Measurements from ENCODE around the gene RBM4B. TPM values are rescaled to one million over a fixed set of nuclear protein-coding genes. Genes with fewer than 3 reads are reported as not detected.

The RBM4B gene
- total RNA-seq, 1 donor from 2014 or later: 61.2 TPM

DNA sequence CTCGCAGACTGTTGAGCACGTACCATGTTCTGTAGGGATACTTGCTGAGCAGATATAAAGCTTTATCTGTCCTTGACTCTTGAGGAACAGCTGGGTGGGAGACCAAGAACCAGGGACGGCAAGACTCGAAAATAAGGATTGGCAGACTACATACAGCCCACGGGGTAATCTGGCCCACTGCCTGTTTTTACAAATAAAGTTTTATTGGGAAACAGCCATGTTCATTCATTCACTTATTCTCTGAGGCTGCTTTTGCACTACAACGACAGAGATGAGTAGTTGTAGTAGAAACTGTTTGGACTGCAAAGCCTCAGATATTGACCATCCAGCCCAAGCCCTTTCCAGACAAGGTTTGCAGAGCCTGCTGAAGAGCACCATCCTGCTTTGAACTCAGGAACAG, 20.3 kb upstream of the RBM4B start:
- peak overlapping the region; percentile 24 for H3K27ac Mint-ChIP-seq (ENCODE audit: unreplicated experiment)
- TF ChIP-seq, protein P1, sequence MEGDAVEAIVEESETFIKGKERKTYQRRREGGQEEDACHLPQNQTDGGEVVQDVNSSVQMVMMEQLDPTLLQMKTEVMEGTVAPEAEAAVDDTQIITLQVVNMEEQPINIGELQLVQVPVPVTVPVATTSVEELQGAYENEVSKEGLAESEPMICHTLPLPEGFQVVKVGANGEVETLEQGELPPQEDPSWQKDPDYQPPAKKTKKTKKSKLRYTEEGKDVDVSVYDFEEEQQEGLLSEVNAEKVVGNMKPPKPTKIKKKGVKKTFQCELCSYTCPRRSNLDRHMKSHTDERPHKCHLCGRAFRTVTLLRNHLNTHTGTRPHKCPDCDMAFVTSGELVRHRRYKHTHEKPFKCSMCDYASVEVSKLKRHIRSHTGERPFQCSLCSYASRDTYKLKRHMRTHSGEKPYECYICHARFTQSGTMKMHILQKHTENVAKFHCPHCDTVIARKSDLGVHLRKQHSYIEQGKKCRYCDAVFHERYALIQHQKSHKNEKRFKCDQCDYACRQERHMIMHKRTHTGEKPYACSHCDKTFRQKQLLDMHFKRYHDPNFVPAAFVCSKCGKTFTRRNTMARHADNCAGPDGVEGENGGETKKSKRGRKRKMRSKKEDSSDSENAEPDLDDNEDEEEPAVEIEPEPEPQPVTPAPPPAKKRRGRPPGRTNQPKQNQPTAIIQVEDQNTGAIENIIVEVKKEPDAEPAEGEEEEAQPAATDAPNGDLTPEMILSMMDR (IDR thresholded peaks at IDR 0.05; ENCODE audit: partially characterized antibody, unreplicated experiment): no peak
- peaks cover 10% of the 10 kb centered on the region for H3K27me3 Mint-ChIP-seq (ENCODE audit: unreplicated experiment)
- no peaks in the 10 kb centered on the region for H3K36me3 Mint-ChIP-seq (ENCODE audit: unreplicated experiment)
- H3K9me3 Mint-ChIP-seq (ENCODE audit: unreplicated experiment): peaks cover 18% of the 10 kb centered on the region
- no peaks in the 10 kb centered on the region for H3K4me1 Mint-ChIP-seq (ENCODE audit: low read depth, unreplicated experiment)
- no peak for DNase-seq
- no peak overlapping the region for H3K4me3 Mint-ChIP-seq (ENCODE audit: unreplicated experiment)

GRCh38 chr11:66696146-66696545, 18.5 kb upstream of the RBM4B start:
- DNase-seq: no peak
- no peak overlapping the region for H3K27ac Mint-ChIP-seq (ENCODE audit: unreplicated experiment)
- no peak overlapping the region for H3K4me3 Mint-ChIP-seq (ENCODE audit: unreplicated experiment)
- H3K4me1 Mint-ChIP-seq (ENCODE audit: low read depth, unreplicated experiment): no peaks in the 10 kb centered on the region
- no peaks in the 10 kb centered on the region for H3K36me3 Mint-ChIP-seq (ENCODE audit: unreplicated experiment)
- TF ChIP-seq, protein P1 (IDR thresholded peaks at IDR 0.05; ENCODE audit: partially characterized antibody, unreplicated experiment): no peak
- H3K27me3 Mint-ChIP-seq (ENCODE audit: unreplicated experiment): peaks cover 13% of the 10 kb centered on the region
- peaks cover 17% of the 10 kb centered on the region for H3K9me3 Mint-ChIP-seq (ENCODE audit: unreplicated experiment)

GRCh38 chr11:66694732-66695207, 17.1 kb upstream of the RBM4B start:
- H3K4me1 Mint-ChIP-seq (ENCODE audit: low read depth, unreplicated experiment): no peaks in the 10 kb centered on the region
- H3K9me3 Mint-ChIP-seq (ENCODE audit: unreplicated experiment): peaks cover 15% of the 10 kb centered on the region
- H3K27ac Mint-ChIP-seq (ENCODE audit: unreplicated experiment): peak overlapping the region; percentile 64

DNA sequence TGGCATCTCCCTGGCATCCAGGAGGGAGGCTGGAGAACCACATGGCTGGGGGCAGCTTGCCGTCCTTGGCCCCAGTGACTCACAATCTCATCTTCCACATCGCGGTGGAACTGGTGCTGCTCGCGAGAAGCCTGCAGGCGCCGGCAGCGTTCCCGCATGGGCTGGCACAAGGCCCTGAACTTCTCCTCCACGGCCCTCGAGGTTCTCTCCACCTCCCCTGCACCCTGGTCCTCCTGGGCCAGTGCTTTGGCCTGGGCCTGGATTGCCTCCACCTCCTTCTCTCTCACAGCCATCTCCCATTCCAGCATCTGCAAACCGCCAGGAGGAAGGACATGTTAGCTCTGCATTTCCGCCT, 16.3 kb upstream of the RBM4B start:
- DNase-seq: no peak
- peaks cover 13% of the 10 kb centered on the region for H3K9me3 Mint-ChIP-seq (ENCODE audit: unreplicated experiment)
- TF ChIP-seq, protein P1 (IDR thresholded peaks at IDR 0.05; ENCODE audit: partially characterized antibody, unreplicated experiment): no peak
- no peaks in the 10 kb centered on the region for H3K4me1 Mint-ChIP-seq (ENCODE audit: low read depth, unreplicated experiment)
- H3K27me3 Mint-ChIP-seq (ENCODE audit: unreplicated experiment): peaks cover 10% of the 10 kb centered on the region
- no peaks in the 10 kb centered on the region for H3K36me3 Mint-ChIP-seq (ENCODE audit: unreplicated experiment)
- no peak overlapping the region for H3K27ac Mint-ChIP-seq (ENCODE audit: unreplicated experiment)
- no peak overlapping the region for H3K4me3 Mint-ChIP-seq (ENCODE audit: unreplicated experiment)

More at GRCh38 chr11:66694732-66695207, 17.1 kb upstream of the RBM4B start:
- peak; percentile 90 for DNase-seq
- Mint-ChIP-seq H3K36me3 (ENCODE audit: unreplicated experiment) (no peaks in the 10 kb centered on the region), H3K27me3 (ENCODE audit: unreplicated experiment) (peaks cover 11% of the 10 kb centered on the region), H3K4me3 (ENCODE audit: unreplicated experiment) (no peak overlapping the region)
- TF ChIP-seq, protein P1 (IDR thresholded peaks at IDR 0.05; ENCODE audit: partially characterized antibody, unreplicated experiment): peak; percentile 88

- peak overlapping the region; percentile 46 for H3K4me3 Mint-ChIP-seq (ENCODE audit: unreplicated experiment)
- no peaks in the 10 kb centered on the region for H3K4me1 Mint-ChIP-seq (ENCODE audit: low read depth, unreplicated experiment)
- H3K27ac Mint-ChIP-seq (ENCODE audit: unreplicated experiment): no peak overlapping the region
- no peaks in the 10 kb centered on the region for H3K36me3 Mint-ChIP-seq (ENCODE audit: unreplicated experiment)
- peaks cover 10% of the 10 kb centered on the region for H3K27me3 Mint-ChIP-seq (ENCODE audit: unreplicated experiment)
- no peak for DNase-seq
- TF ChIP-seq, protein P1 (IDR thresholded peaks at IDR 0.05; ENCODE audit: partially characterized antibody, unreplicated experiment): no peak
- H3K9me3 Mint-ChIP-seq (ENCODE audit: unreplicated experiment): peaks cover 12% of the 10 kb centered on the region
Measured at GRCh38 chr11:66693356-66694055, 15.8 kb upstream of the RBM4B start.

Measured in glutamatergic neuron (in vitro differentiated cells).